IPS-11a (cell line): ENCODE results near the gene CDH4.

Experiments
- H3K4me3 ChIP-seq: one replicate; pipeline ENCODE4 v1.5.1; 2013; ENCODE audit warnings: low read depth, low read length, control low read depth

The CDH4 gene

GRCh38 chr20:61526907-61527306 is 274.8 kb downstream of the CDH4 start:
- no peak overlapping the region for H3K4me3 ChIP-seq

DNA sequence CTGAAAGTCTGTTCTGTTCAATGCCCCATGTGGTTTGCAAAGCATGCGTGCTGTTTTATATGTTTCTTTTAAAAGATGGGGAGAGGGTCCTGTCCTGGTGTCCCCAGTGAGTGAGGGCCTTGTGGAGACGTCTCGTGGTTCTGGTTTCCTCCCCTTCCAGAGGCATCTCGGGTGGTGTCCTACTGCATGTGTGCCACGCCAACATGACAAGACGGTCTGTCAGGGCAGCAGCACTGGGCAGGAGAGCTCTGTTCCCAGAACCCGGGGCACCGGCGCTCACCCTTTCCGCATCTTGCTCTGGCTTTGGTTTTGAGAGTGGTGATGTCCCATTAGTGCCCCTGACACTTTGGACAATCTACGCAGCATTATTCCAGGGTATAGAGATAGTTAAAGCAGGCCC is 275.6 kb downstream of the CDH4 start:
- no peak overlapping the region for H3K4me3 ChIP-seq

- H3K4me3 ChIP-seq = no peak overlapping the region
Observed at GRCh38 chr20:61528591-61528990, 276.5 kb downstream of the CDH4 start.

GRCh38 chr20:61529354-61529753 is 277.3 kb downstream of the CDH4 start:
- H3K4me3 ChIP-seq = no peak overlapping the region

DNA sequence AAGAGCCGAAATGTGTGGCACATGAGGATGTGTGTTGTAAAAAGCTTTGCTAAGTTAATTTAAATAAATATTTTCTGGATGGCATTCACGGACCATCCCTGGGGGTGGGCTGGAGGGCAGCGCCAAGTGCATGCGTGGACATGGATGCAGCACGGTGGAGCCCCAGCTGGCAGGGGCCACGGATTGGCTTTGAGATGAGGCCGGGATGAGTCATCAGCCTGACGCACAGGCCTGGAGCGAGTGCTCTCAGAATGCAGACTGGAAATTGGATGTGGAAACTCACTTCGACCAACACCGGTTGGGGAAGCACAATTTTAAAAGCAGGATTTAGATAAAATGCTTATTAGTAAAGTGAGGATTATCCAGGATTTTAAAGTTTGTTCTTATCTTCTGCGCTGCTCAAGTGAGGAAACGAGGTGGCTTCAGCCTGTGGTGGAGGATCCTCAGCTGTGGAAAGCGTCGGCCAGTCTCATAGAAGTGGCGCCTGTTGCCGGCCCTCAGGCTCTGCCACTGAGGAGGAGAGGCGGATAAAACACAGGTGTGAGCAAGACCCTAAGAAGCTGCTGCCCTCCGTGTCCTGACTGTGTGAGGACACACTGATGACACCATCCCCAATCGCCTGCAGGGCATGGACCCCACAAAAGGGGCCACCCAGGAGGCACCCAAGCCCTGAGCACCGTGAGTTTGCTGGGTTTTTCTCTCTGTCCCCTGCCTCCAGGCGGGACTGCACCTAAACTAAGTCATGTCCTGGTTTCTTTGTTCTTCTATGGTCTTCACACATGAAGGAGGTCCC is 279.7 kb downstream of the CDH4 start:
- no peak overlapping the region for H3K4me3 ChIP-seq

DNA sequence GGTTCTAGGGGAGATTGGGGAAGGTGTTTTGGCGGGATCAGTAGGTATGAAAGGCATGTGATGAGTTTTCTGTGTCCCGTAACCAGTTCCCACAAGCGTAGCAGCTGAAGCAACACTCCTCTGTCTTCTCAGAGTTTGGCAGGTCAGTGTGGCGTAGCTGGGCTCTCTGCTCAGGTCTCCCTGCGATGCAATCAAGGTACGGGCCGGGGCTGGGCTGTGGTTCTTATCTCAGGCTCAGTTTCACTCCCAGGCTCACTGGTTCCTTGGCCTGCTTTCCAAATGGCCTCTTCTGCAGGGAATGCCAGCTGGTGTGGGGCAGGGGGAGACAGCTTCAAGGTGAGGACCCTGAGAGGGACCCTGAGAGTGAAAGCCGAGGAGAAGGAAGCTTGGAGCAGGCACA is 280.7 kb downstream of the CDH4 start:
- no peak overlapping the region for H3K4me3 ChIP-seq

DNA sequence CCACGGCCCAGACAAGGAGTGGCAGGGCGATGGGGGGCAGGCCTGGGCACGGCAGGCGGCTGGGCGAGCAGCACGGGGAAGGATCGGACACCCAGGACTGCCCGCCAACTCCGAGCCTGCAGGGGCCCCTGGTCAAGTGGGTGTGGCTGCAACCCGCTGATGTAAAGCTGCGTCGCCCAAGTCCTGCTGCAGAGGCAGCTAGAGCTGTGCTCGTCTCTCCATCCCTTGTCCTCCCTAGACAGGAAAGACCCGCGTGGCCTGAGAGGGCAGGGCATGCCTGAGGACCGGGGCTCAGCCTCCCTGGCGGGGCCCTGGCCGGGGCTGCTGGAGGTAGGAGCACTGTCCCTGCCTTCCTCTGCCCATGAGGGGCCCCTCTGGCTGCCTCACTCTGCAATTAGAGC is 281.2 kb downstream of the CDH4 start:
- no peak overlapping the region for H3K4me3 ChIP-seq

GRCh38 chr20:61534346-61534745 is 282.3 kb downstream of the CDH4 start:
- H3K4me3 ChIP-seq = no peak overlapping the region

- no peak overlapping the region for H3K4me3 ChIP-seq
Observed at GRCh38 chr20:61535091-61535490, 283.0 kb downstream of the CDH4 start.

DNA sequence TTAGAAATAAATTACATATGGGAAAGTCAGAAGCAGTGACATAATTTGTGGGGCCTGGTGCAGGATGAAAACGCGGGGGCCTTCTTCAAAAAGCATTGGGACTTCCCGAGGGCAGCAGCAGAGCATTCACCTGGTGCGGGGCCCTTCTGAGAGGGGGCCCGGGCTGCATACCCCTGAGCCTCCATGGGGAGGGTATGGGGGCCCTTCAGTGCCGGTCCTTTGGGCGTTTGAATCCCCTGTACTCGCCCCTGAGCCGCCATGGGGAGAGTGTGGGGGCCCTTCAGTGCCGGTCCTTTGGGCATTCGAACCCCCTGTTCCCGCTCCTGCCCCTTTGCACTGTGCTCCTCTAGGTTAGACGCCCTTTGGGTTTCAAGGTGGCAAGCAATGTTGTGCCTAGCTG is 283.5 kb downstream of the CDH4 start:
- H3K4me3 ChIP-seq = no peak overlapping the region

DNA sequence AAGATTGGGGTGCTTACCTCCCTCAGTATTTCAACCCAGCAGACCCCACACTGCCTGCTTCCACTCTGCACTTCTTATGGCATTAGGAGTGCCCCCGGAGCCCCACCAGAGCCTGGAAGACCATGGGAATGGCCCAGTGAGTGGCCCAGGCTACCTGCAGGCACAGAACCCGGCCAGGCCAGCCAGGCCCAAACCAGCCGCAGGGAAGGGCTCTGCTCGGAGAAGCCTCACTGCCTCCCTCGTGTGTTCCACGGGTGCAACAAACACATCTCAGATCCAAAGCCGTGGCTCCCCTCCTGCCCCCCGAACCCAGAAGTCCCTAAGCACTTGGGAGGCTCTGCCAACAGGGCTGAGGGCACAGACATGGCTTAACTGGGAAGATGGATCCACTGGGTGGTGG is 283.9 kb downstream of the CDH4 start:
- no peak overlapping the region for H3K4me3 ChIP-seq

- H3K4me3 ChIP-seq = no peak overlapping the region
Observed at GRCh38 chr20:61536671-61537070, 284.6 kb downstream of the CDH4 start.

DNA sequence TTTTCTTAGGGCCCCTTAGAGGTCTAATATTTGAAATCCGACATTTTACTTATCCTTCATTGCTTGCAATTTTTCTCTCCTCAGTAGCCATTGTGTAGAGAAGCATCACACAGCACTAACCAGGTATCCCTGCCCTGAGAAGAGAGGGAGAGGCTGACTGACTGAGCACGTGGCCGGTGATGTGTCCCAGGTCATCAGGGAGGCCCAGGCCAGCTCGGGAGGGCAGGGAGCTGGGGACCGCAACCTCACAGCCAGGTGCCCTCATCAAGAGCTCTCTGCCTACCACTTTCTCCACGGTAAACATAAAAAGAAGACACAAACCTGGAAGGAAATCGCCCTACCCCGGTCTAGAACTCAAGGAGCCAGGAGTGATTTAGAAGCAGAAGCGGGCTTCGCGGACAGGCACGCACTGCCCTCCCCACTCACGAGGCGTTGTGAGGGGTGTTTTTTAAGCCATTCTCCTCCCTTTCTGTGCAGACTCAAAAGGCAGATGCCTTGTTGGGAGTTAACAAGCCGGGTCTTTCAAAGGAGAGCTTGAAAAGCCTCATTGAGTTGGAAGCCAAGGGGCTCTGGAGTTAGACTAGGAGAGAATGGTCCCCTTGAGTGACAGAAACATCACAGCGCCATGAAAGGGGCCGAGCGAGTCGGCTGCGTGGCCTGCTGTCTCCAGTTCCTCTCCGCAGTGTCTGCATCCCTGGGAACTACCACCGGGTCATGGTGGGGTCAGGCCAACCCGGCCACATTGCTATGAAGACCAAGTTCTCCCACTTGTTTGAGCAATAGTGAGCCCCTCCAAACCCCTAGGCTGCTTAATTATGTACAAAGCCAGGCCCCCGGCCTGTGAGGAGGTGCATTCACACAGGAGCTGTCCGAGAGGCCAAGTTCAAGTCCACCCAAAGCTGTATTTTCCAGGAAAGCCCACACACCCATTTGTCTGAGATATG is 285.4 kb downstream of the CDH4 start:
- no peak overlapping the region for H3K4me3 ChIP-seq

GRCh38 chr20:61538183-61538942 is 286.3 kb downstream of the CDH4 start:
- H3K4me3 ChIP-seq = no peak overlapping the region

DNA sequence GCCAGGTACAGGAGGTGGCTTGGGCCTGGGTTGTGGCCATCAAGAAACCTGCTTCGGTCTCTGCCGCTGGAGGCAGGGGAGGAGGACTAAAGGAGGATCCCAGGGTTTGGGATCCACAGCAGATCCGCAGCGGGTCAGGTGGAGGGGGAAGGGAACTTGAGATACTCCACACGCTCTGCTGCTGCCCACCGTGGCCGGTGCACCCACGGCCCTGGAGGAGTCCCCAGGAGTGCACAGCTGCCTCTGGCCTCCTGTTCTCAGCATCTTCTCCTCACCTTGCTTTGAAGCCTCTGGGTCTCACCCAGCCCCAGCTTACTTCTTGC is 286.8 kb downstream of the CDH4 start:
- no peak overlapping the region for H3K4me3 ChIP-seq

- no peak overlapping the region for H3K4me3 ChIP-seq
Observed at GRCh38 chr20:61539706-61540360, 287.8 kb downstream of the CDH4 start.

DNA sequence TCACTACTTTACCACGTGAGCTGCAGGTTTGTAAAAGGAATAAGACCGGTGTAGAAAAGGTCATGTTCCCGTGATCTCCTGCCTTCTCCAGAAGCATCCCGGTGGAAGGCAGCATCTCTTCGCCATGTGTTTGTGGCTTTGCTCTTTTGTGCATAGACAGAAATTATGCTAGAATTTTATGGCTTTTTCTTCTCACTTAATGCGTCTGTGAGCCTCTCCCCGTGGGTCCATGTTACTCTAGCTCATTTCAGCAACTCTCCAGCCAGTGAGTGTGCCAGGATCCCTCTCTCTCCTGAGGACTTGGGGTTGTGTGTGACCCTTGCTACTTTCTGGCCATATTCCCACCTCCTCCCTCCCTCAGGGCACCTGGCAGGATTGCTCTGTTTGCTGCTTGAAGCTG is 289.5 kb downstream of the CDH4 start:
- no peak overlapping the region for H3K4me3 ChIP-seq

GRCh38 chr20:61543086-61543485 is 291.0 kb downstream of the CDH4 start:
- no peak overlapping the region for H3K4me3 ChIP-seq

- no peak overlapping the region for H3K4me3 ChIP-seq
Observed at GRCh38 chr20:61543931-61544745, 292.1 kb downstream of the CDH4 start.
